Measurements from ENCODE around the gene TRIP13.
"Not testable (repeated sequence)": the region's sequence is repeated elsewhere in the genome, so short reads cannot be mapped to it uniquely, and the experiment has no call there.

Gene TRIP13

DNA sequence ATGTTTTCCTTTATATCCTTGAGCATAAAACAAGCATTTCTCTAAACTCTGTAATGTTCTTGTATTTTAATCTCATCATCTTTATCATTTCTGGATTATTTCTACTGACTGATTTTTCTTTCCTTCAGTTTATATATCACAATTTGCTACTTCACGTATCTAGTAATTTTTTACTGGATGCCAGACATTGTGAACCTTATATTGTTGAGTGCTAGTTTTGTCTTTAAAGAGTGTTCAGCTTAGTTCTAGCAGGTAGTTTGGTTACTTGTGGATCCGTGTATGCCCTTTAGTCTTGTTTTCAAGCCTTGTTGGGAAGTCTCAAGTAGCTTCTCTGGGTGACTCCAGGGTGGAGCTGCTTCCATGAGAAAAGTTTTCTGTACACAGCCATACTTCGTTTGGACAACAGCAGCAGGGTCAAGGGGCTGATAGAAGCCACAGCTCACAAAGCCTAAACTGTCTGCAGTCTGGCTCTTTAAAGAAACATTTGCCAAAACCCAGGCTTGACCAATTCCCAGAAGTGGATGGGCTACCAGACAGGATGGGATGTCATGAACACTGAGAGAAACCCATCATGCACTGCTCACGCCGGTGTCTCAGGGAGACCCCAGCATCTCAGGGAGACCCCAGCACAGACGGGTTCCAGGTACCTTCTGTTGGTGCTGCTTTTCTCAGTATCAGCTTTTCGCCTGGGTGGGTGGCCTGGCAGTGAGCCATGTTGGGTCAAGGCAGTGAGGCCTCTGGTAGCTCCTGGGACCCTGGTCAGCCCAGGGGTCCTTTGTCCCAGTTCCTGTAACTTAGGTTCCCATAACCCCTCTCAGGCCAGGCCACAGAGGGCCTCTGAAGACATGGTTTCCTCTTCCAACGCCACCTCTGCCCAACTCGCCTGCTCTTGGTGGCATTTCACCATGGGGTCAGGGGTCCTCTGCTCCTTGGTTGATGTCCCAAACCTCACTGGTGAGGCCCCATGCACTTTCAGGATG, 29.1 kb downstream of the TRIP13 start:
- DNase-seq (ENCODE audit: low read depth) = no peak

DNA sequence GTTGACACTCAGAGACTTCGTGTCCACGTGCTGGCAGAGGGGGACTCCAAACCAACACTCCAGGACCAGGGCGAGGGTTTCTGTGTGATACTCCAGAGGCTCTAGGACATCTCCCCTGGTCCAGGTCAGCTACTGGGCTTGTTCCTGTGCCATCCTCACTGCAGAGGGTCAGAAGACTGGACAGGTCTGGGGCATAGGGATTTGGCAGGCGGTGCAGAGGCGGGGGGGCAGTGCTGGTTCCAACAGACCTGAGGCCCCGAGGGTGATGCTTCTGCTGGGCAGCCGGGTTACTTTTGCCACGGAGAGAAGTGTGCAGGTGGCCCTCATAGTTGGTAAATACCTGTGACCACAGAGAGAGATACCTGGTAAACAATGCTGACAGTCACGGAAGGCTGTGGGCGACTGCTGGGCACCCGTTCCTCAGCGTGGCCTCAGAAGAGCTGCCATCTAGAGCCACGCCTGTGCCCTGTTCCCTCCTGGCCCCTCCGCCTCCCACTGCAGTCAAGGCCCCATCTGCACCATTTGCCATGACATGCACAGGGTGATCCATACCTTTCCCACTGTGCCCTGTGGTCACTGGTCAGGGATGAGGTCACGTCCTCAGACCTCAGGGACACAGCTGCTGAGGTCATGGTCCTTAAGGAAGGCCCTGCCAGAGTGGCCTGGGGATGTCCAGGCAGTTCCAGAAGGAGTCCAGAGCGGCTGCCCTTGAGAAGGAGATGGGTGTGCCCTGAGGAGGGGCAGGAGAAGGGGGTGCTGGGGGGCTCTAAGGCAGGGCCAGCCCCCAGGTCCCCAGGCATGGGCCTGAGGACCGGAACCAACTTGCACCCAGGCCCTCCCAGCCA, 30.0 kb downstream of the TRIP13 start:
- DNase-seq (ENCODE audit: low read depth) = no peak

DNA sequence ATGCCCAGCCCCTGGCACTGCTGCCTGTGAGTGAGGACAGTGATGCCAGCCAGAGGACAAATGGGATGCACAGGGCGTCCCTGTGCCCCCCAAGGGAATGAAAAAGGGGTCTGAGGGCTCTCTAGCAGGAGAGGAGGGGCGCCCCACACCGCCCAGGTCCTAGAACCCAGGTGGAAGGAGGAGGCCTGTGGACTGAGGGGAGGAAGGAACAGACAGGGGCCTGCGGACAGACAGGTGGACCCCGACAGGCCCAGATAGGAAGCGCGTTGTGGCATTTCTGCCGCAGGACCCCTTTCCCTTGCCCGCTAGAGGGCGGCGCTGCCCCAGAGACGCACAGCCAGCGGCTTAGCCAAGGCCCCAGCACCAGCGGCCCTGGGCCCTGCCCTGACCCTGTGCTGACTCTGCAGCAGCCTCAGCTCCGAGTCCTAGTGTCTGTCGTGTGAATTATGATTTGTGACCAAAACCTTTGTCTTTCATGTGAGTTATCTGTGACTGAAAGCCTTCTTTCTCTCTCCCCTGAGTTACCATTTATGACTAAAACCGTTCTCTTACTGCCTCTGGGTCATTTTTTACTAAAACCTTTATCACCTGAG, 30.7 kb downstream of the TRIP13 start:
- DNase-seq (ENCODE audit: low read depth) = no peak

DNA sequence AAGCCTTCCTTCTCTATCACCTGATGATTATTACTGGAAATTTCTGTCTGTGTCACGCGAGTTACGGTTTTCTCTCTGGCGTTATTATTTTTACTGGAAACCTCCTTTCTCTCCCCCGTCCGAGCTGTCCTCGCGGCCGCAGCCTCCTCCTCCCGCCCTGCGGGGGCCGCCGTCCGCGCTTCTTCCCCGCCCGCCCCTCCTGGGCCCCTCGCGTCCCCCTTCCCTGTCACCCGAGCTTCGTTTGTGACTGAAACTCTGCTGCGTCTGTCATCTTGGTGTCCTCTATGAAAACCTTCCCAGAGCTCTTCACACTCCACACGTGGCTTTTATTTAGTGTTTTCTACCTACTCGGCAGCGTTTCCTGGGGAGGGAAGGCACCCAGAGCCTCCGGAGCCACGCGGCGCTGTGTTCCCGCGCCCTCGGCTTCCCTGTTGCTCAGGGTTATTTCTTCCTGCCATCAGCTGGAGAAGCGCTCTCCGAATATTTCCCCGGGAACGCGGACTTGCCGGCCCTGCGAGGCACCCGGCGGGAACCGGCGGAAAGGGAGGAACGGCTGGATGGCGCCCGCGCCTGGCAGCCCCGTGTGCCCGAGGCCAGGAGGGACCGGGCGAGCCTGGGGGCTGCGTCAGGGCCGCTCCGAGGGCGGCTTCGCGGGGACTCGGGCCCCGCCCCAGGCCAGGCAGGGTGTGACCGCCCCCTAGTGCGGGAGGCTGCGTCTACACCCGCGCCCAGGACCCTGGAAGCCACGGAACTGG, 33.9 kb downstream of the TRIP13 start:
- DNase-seq (ENCODE audit: low read depth) = no peak

DNA sequence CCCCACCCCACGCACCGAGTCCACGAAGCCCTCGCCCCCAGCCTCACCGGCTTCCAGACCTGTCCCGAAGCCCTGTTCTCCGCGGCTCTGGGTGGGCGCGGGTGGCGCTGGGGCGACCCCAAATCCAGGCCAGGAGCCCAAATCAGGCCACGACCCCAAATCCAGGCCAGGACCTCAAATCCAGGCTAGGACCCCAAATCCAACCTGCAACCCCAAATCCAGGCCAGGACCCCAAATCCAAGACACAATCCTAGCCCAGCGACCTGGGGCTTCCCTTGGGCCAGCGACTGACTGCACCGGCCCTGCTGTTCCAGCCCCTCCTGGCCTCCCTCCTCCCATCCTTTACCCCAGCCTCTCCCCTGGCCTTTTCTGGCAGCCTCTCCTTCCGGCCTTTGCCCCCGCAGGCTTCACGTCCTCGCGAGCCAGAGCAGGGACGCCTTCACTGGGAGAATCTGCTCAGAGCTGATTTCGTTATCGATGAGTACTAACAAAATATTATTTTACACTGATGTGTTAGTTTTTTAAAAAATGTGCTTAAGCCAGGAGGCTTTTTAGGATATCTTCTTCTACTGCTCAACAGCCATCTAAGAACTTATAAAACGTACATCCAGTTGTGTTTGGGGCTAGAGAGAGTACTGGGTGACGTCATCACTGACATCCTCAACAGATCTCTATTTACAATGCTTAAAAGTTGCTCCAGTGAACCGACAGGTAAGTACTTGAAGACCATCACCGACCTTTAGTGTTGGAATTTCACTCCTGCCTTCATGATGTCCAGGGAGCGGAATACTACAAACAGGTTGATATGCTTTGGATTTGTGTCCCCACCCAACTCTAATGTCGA, 34.7 kb downstream of the TRIP13 start:
- no peak for DNase-seq (ENCODE audit: low read depth)

DNA sequence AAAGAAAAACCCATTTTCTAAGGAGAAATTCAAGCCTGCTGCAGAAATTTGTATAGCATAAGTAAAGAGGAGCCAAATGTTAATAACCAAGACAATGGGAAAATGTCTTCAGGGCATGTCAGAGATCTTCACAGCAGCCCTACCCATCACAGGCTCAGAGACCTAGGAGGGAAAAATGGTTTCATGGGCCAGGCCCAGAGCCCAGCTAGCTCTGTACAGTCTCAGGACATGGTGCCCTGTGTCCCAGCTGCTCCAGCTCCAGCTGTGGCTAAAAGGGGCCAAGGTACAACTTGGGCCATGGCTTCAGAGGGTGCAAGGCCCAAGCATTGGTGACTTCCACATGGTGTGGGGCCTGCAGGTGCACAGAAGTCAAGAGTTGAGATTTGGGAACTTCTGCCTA, 36.5 kb downstream of the TRIP13 start:
- DNase-seq (ENCODE audit: low read depth) = not testable (repeated sequence)

DNA sequence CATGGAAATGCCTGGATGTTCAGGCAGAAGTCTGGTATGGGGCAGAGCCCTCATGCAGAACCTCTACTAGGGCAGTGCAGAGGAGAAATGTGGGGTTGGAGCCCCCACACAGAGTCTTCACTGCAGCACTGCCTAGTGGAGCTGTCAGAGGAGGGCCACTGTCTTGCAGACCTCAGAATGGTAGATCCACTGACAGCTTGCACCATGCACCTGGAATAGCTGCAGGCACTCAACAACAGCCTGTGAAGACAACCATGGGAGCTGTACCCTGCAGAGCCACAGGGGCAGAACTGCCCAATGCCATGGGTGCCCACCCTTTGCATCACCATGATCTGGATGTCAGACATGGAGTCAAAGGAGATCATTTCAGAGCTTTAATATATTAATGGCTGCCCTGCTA, 36.9 kb downstream of the TRIP13 start:
- no peak for DNase-seq (ENCODE audit: low read depth)

DNA sequence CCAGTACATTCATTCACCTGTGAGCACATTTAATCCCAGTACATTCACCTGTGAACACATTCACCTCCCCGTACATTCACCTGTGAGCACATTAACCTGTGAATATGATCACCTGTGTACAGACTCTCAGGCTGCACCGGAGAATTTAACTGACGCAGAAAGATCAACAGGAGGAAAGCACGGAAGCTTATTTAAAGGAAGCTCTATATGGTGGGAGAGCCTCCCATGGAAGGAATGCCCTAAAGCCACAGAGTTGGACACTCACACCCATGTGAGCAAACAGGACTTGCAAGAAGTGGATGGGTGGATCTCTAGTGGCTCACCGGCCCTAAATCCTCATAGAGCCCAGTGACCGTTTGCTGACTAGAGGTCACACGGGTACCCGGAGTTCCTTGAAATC, 38.2 kb downstream of the TRIP13 start:
- DNase-seq (ENCODE audit: low read depth) = no peak

DNA sequence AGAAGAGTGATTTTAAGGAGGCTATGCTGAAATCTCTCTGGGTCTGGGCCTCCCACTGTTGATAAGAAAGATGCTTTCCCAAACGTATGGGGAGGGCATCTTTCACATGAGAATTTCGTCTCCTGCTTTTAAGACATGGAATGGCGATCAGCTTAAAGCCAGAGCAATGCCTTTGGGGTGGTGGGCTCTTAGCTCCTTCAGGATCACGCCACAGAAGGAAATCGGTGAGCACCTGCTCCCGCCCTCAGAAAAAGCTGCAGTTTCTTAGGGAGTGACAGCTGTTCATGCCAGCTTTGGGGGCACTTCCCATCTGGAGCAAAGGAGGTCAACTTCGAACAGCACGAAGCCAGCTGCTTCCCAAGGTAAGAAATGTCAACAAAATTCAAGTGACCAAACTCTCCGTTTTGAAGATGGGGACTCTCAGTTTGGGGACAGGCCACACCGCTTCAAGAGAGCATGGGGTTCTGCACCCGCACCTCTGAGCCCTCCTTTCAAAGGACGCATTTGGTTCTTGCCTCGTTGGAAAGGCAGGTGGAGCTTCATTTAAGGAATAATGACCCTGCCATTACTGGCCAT, 39.0 kb downstream of the TRIP13 start:
- no peak for DNase-seq (ENCODE audit: low read depth)

DNA sequence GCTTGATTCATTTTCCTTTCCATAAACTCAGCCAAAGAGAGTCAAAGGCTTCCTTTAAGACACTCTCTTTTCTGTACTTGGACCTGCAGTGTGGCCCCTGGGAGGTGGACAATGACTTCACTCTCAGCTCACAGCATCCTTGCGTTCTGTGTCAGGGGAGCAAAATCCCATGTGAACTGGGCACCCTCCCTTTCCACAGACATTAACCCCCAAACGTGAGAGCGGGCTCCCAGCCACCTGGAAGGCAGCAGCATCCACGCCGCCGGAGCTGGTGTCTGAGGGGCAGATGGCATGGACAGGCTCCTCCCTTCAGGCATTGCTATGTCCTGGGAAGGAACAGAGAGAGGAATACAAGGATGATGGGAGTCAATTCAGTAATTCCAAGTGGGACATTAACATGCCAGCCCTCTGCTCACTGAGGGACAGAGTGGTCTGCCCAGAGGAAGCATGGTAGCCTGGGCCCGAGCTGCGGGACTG, 39.5 kb downstream of the TRIP13 start:
- no peak for DNase-seq (ENCODE audit: low read depth)

DNA sequence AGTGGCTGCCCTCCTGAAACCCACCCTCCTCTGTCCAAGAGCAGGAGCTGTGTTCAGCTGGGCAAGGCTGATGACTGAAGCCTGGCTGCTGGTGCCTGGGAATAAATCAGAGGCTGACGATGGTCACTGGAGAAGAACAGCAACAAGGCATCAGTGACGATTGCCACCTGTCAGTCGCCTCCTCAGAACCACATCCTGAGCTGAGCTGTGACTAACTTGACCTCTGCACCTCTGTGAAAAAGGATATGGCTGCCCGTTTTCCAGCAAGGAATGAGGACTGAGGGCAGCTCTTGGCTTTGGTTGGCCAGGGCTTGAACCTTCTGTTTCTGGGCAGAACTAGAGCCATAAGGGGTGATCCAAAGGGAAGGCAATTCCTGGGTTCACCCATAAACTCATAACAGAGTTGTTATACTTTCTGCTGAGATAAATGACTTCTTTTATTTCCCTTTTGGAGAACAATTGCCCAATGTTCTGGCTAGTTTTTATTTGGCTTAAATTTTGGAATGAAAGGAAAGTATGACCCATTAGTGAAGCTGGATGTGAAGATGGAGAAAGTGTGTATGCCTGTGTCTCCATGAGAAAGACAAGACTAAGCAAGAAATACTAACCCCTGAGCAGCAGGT, 40.1 kb downstream of the TRIP13 start:
- no peak for DNase-seq (ENCODE audit: low read depth)

DNA sequence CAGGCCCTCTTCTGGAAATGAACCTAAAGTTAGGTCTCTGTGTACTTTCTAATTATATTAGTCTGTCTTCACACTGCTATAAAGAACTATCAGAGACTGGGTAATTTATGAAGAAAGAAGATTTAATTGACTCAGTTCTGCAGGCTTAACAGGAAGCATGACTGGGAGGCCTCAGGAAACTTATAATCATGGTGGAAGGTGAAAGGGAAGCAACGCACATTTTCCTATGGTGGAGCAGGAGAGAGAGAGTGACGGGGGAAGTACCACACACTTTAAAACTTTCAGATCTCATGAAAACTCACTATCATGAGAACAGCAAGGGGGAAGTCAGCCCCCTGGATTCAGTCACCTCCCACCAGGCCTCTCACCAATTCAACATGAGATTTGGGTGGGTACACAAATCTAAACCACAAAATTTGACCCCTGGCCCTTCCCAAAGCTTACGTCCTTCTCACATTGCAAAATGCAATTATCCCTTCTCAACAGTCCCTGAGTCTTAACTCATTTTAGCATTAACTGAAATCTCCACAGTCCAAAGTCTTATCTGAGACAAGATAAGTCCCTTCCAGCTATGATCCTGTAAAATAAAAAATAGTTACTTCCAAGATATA, 40.7 kb downstream of the TRIP13 start:
- DNase-seq (ENCODE audit: low read depth) = no peak

DNA sequence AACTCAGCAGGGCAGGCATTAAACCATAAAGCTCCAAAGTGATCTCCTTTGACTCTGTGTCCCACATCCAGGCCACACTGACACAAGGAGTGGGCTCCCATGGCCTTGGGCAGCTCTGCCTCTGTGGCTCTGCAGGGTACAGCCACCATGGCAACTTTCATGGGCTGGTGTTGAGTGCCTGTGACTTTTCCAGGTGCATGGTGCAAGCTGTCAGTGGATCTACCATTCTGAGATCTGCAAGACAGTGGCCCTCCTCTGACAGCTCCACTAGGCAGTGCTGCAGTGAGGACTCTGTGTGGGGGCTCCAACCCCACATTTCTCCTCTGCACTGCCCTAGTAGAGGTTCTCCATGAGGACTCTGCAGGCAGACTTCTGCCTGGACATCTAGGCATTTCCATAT, 41.3 kb downstream of the TRIP13 start:
- not testable (repeated sequence) for DNase-seq (ENCODE audit: low read depth)

DNA sequence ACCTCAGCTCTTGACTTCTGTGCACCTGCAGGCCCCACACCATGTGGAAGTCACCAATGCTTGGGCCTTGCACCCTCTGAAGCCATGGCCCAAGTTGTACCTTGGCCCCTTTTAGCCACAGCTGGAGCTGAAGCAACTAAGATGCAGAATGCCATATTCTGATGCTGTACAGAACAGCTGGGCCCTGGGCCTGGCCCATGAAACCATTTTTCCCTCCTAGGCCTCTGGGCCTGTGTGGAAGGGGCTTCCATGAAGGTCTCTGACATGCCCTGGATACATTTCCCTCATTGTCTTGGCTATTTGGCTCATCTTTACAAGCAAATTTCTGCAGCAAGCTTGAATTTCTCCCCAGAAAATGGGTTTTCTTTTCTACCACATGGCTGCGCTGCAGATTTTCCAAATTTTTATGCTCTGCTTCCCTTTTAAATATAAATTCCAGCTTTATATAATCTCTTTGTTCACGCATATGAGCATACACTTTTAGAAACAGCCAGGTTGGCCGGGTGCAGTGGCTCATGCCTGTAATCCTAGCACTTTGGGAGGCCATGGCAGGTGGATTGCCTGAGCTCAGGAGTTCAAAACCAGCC, 41.8 kb downstream of the TRIP13 start:
- not testable (repeated sequence) for DNase-seq (ENCODE audit: low read depth)

DNA sequence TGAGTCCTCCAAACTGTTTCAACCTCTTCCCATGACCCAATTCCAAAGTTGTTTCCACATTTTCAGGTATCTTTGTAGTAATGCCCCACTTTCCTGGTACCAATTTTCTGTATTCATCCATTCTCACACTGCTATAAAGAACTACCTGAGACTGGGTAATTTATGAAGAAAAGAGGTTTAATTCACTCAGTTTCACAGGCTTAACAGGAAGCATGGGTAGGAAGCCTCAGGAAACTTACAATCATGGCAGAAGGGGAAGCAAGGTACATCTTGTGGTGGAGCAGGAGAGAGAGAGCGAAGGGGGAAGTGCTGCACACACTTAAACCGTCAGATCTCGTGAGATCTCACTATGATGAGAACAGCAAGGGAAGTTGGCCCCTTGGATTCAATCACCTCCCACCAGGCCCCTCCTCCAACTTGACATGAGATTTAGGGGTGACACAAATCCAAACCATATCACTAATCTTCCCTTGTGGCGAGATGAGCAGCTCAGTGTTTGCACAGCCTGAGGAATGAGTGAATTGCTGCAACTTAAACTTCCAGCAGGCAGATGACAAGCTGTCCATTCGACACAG, 42.9 kb downstream of the TRIP13 start:
- DNase-seq (ENCODE audit: low read depth) = no peak

DNA sequence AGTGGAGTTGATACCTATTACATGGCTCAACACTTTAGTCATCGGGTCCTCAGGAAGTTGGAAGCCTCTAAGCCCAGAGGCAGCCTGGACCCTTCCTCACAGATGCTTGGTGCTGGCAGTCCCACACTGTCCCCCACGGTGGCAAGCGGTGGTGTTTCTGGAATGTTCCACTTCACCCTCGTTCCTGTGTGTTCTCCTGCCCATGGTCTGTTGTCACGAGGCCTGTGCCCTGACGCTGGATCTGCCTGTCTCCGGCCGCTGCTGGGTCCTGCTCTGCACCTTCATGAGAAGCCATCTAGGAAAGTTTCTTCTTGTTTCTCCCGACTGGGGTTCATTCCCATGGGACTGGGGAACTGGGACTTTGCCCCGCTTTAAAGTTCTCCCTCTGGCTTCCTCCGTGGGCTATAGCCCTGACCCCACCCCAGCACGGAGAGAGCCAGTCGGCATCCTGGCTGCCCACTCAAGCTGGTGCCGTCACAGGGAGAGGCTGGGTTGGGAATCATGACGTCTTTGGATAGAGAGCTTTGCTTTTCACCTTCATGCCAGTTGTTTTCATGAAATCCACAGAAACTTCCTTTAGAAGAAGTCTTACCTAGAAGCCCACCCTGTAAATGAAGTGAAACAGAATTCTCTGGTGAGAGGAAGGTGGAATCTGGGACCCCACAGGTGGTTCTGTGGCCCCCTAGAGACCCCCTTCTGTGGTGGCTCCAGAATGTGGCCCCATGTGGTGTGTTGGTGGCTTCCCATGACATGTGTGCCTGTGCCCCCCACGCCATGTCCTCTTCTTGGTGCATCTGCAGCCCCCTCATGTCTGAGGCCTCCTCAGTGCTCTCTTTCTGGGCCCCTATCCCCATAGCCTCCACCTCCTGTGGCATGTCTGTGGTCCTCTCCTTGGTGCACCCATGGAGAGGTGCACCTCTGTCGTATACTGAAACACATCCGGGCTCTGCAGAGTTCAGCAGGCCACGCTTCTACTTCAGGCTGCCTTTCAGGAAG, 43.8 kb downstream of the TRIP13 start:
- no peak for DNase-seq (ENCODE audit: low read depth)

DNA sequence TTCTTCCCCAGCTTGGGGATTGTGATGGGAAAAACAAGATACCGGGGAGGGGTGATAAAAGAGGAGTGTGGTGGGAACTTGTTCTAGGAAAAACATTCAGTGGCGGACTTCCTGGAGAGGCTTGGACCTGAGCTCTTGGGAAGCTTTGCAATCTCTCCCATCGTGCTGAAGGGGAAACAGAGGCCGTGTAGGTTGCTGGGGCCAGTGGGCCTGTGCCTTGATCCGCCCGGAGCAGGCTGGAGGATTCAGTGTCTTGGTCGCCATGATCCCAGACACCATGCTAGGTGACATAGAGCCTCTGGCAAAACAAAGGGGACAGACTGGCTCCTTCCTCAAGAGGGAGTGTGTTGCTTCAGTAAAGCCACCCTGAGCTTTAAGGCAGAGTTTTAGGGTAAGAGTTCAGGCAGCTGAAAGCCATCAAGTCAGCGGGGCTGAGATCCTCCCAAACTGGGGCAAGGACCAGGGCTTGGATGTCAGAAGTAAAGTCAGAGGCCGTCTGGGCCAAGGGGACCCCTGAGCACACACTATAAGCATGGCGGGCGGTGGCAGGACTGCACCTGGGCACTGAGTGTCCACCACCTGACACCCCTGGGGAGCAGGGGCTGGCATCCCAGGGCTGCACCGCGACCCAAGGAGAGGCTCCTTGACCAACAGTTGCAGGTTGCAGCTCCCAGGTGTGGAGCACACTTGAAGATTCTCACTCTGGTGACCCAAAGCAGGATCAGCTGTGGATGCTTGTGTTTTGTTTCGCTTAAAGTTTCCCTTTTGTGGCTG, 44.7 kb downstream of the TRIP13 start:
- DNase-seq (ENCODE audit: low read depth) = no peak

Measured in GM04504 (cell line).